Activated T-helper 1 cell treated with anti-CD3 and anti-CD28 coated beads, Interleukin-12 subunit alpha, Interleukin-12 subunit beta, Interleukin-2, Interleukin-4 antibody, amounts not matched to agents 30 ng/mL and 10 ng/mL and 1 ng/mL, durations not matched to agents 14 hours and 24 hours and 36 hours (primary cell): ENCODE data around the gene SSUH2. TPM values are rescaled to one million over a fixed set of nuclear protein-coding genes. Genes with fewer than 3 reads are reported as not detected.

Source experiments
- DNase-seq: peaks from one replicate; pipeline ENCODE4 v3.0.0; 2021; ENCODE audit warnings: low spot score
- H3K27ac Mint-ChIP-seq: one replicate; pipeline ENCODE4 v1.8.0; 2021; ENCODE audit warnings: mild to moderate bottlenecking, mixed read lengths
- H3K27me3 Mint-ChIP-seq: one replicate; pipeline ENCODE4 v1.8.0; 2022; ENCODE audit warnings: mild to moderate bottlenecking, moderate library complexity, mixed read lengths; ENCODE audit not compliant: insufficient read depth
- H3K36me3 Mint-ChIP-seq: one replicate; pipeline ENCODE4 v1.8.0; 2021; ENCODE audit warnings: low read depth, mixed read lengths
- H3K4me1 Mint-ChIP-seq: one replicate; pipeline ENCODE4 v1.8.0; 2021; ENCODE audit warnings: low read depth, mixed read lengths
- H3K4me3 Mint-ChIP-seq: one replicate; pipeline ENCODE4 v1.8.0; 2021; ENCODE audit warnings: mild to moderate bottlenecking, moderate library complexity, mixed read lengths
- H3K9me3 Mint-ChIP-seq: one replicate; pipeline ENCODE4 v1.8.0; 2021; ENCODE audit warnings: mixed read lengths
- intact Hi-C: fragments of 100-400 bp; cut with micrococcal nuclease; formaldehyde crosslinking; loops from one replicate; pipeline ENCODE4 v1.15.1; 2024
- total RNA-seq: library from RNA; stranded (reverse); gene quantifications from 2 replicates; pipeline ENCODE4 v1.2.3, GENCODE V29; 2022

The SSUH2 gene
- total RNA-seq, 1 donor from 2014 or later = not detected

DNA sequence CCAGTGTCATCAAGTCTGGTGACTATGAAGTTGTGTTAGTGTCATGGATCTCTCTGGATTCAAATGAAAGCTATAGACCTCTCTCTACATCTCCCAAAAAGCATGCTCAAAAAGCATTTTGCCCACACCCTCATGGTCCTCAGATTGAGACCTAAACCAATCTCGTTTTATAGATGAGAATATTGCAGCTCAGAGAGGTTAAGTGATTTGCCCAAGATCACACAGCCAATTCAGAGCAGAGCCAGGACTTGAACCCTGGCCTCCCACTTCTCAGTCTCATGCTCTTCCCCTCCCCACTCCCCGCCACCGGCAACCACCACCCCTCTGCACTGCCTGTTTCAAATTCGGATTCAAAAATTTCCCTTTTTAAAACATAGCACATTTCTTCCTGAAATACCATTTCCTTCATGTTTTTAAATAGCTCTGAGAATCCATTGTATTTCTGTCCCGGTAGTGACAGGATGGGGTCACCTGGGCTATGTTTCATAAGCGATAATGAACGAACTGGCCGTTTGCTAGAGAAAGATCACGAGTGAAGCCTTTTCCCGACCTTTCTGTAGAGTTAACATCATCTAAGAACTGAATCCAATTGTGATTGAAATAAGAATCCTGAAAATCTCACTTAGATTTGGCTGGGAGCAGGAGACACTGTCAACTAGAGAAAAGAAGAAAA is 769 bp downstream of the SSUH2 start:
- no peaks in the 10 kb centered on the region for H3K36me3 Mint-ChIP-seq
- H3K27ac Mint-ChIP-seq = no peak overlapping the region
- no peaks in the 10 kb centered on the region for H3K9me3 Mint-ChIP-seq
- H3K27me3 Mint-ChIP-seq = no peaks in the 10 kb centered on the region
- no peak for DNase-seq
- no peak overlapping the region for H3K4me3 Mint-ChIP-seq
- intact Hi-C loops = no loop called here
- H3K4me1 Mint-ChIP-seq = no peaks in the 10 kb centered on the region

DNA sequence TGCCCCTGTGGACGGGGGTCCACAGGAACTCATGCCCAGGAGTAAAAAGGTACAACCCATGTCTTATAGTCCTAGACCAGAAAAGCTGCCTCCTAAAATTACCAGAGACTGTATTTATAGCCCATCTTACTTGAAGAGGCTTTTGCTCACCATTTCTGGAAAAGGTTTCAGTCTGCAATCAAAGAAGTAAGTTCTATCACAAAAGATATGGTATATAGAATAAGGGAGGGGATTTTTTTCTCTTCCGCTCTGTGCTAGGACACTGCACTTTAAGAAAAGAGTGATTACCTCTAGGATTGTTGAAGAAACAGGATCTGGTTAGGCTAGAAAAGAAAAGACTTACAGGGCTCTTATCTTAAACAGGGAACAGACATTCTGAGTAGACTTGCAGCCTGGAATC is 2.6 kb downstream of the SSUH2 start:
- Mint-ChIP-seq H3K4me1 (no peaks in the 10 kb centered on the region), H3K4me3 (no peak overlapping the region), H3K36me3 (no peaks in the 10 kb centered on the region), H3K27me3 (no peaks in the 10 kb centered on the region), H3K27ac (no peak overlapping the region), H3K9me3 (no peaks in the 10 kb centered on the region)
- intact Hi-C loops = no loop called here
- no peak for DNase-seq

DNA sequence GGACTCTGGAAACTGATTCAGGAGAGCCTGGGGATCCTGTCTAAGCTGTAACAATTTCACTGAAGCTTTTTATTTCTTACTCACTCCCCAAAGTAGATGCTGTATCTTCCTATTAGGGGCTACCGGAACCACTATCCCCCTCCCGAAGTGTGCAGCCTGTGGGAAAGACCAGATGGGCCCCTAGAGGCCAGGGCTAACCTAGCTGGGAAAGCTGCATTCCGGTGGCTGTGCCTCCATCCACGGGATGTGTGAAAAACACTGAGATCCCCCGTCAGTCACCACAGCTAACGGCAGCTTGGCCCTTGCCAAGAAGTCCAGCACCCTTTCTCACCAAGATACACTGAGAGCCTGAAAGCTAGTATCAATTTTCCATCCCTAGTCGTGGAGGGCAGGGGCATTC is 3.1 kb downstream of the SSUH2 start:
- intact Hi-C loops = no loop called here
- Mint-ChIP-seq H3K27me3 (no peaks in the 10 kb centered on the region), H3K4me3 (no peak overlapping the region), H3K36me3 (no peaks in the 10 kb centered on the region), H3K4me1 (no peaks in the 10 kb centered on the region), H3K27ac (no peak overlapping the region), H3K9me3 (no peaks in the 10 kb centered on the region)
- DNase-seq = no peak

DNA sequence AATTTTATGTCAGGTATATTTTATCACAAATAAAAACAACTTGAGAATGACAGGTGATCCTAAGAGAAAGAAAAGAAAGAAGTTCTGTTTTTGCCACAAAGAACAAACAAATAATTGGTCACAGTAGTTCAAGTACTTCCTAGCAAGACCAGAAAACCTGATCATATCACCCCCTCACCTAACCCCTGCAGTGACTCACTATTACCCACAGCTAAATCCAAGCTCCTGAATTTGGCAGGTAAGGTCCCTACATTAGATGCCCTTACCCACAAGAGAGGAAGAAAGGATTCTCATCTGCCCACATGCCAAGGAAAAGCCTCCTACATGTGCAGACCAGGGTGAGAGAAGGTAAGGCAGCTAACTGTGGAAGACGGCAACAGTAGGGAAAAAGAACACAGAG is 4.4 kb downstream of the SSUH2 start:
- H3K4me3 Mint-ChIP-seq = no peak overlapping the region
- H3K9me3 Mint-ChIP-seq = no peaks in the 10 kb centered on the region

DNA sequence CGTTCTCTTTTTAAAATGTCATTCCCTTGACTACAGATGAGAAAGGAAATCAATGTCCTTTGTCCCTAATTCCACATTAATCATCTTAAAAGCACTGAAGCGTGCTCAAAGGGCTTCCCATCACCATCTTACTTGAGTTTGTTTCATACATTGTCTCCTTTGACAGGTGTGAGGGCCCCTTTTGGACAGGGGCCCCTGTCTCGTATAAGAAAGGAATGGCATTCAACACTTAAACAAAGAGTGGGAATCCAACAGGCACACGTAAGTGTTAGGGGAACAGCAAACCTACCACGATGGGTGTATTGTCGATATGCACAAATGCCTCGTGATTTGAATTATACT is 5.0 kb downstream of the SSUH2 start:
- Mint-ChIP-seq H3K4me3 (no peak overlapping the region), H3K27ac (no peak overlapping the region), H3K9me3 (no peaks in the 10 kb centered on the region), H3K27me3 (no peaks in the 10 kb centered on the region), H3K36me3 (no peaks in the 10 kb centered on the region), H3K4me1 (no peaks in the 10 kb centered on the region)
- intact Hi-C loops = no loop called here
- DNase-seq = no peak

More for the DNA sequence above, 4.4 kb downstream of the SSUH2 start:
- Mint-ChIP-seq H3K27me3 (no peaks in the 10 kb centered on the region), H3K36me3 (no peaks in the 10 kb centered on the region), H3K27ac (no peak overlapping the region), H3K4me1 (no peaks in the 10 kb centered on the region)
- intact Hi-C loops = no loop called here
- no peak for DNase-seq

DNA sequence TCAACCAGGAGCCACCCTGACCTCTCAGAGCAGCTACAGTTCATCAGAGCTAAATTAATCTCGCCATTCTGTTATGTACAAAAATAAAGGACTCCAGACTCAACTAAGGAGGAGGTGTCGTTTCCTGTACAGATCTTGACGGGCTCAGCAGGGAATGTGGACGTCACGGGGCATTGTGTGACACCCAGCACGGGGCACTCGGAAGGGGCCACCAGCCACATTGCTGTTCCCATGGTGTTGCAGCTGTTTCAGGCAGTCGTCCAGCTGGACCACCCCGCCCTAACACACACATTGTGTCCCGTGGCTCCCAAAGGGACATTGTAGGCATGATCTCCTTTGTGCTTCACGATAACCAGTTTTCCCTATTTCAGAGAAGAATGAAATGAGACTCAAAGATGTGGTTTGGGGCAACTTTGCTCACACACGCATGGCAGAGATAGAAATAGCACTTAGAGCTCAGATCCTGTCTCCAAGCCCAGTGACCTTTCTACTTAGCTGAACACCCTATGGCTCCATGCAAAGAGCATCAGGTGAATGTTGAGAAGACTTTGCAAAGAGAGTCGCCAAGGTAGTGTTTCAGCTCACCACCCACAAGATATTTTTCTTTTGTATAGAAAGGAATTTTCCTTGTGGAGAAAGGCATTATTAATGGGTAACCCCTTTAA is 5.5 kb downstream of the SSUH2 start:
- H3K4me3 Mint-ChIP-seq = no peak overlapping the region
- no peaks in the 10 kb centered on the region for H3K9me3 Mint-ChIP-seq
- no peaks in the 10 kb centered on the region for H3K4me1 Mint-ChIP-seq
- intact Hi-C loops = no loop called here
- no peaks in the 10 kb centered on the region for H3K36me3 Mint-ChIP-seq
- no peak for DNase-seq
- no peak overlapping the region for H3K27ac Mint-ChIP-seq
- H3K27me3 Mint-ChIP-seq = no peaks in the 10 kb centered on the region

DNA sequence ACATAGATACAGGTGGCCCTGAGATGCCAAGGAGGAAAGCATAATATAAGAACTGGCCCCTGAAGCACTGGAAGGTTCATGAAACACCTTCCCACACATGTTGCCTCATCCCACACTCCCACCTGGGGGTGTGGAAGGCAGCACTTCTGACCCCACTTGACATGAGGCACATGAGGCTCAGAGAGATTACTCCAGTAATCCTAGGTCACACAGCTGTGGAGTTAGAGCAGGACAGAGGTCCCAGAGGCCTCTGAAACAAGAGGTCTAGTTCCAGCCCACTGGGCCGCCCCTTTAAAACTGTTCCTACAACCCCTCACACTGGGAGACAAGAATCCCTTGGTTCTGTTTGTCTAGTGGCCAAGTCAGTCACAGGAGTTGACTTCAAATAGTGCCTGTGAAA is 7.2 kb downstream of the SSUH2 start:
- intact Hi-C loops = no loop called here
- H3K27me3 Mint-ChIP-seq = peaks cover 2% of the 10 kb centered on the region
- DNase-seq = no peak
- no peaks in the 10 kb centered on the region for H3K9me3 Mint-ChIP-seq
- H3K36me3 Mint-ChIP-seq = no peaks in the 10 kb centered on the region
- no peak overlapping the region for H3K4me3 Mint-ChIP-seq
- no peaks in the 10 kb centered on the region for H3K4me1 Mint-ChIP-seq
- no peak overlapping the region for H3K27ac Mint-ChIP-seq

DNA sequence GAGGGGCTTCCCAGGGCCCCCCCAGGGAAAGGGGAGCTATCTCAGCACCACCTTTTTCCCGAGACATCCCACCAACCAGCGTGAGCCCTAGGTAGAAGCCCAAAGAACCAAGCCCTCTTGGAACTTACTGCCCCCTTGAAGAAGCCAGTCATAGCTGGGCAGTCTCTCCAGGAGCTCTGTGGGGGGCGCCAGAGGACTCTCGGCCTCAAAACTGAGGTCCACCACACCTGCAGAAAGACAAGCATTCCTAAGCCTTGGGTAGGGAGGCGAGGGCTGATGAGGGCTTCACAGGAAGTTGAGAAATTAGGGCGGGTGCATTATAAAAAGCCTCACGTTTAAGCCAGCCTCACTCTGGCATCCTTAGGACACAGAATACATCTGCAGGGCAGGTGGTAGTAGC is 9.0 kb downstream of the SSUH2 start:
- DNase-seq = no peak
- Mint-ChIP-seq H3K36me3 (no peaks in the 10 kb centered on the region), H3K27me3 (peaks cover 2% of the 10 kb centered on the region), H3K9me3 (no peaks in the 10 kb centered on the region), H3K4me3 (no peak overlapping the region), H3K27ac (no peak overlapping the region), H3K4me1 (no peaks in the 10 kb centered on the region)
- intact Hi-C loops = no loop called here

DNA sequence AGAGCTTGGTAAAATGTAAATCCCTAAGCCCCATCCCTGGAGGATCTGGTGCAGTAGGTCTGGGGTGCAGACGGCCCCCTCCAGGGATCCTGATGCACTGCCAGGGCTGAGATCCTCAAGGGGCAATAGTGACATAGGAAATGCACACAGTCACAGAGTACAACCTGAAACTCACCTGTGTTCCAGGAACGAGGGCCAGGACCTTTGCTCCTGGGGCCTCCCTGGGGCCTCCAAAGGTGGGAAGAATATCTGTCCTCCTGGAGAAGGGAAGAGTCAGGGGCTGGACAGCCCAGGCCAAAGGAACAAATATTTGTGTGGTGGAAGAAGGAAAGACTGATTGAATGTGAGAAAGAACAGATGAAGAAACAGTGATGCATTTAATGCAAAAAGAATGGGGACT is 9.5 kb downstream of the SSUH2 start:
- intact Hi-C loops = no loop called here
- Mint-ChIP-seq H3K27ac (no peak overlapping the region), H3K4me1 (no peaks in the 10 kb centered on the region), H3K4me3 (no peak overlapping the region), H3K36me3 (no peaks in the 10 kb centered on the region), H3K9me3 (no peaks in the 10 kb centered on the region), H3K27me3 (peaks cover 2% of the 10 kb centered on the region)
- no peak for DNase-seq

DNA sequence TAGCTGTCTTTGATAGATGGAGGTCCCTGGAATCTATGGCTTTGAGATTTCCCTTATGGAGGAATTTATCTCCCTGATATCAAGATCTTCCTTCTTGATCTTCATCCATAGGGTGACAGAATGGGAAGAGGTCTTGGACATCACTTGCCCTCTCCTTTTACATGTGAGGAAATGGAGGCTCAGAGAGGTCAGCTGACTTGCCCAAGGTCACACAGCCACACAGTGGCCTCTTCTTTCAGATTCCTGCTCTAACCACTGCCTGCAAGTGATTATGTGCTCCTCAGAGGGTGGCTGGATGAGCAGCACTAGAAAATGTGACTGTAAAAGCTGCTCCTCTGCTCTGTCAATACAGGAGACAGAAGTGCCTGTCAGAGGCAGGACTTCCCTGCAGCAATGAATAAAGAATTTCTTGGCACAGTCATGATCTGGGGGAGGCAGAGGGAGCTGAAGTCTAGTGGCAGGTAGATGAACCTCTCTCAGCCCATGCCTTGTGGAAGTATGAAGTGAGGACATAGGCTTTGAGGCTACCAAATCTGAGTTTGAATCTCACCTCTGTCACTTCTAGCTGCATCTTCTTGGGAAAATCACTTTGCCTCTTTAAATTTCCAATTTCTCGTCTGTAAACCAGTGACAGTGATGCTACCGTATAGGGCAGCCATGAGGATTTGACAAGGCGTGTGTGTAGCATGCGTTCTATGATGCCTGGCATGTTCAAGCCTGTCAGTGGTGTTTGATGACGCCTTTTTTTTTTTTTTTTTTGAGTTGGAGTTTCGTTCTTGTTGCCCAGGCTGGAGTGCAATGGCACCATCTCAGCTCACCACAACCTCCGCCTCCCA is 12.0 kb downstream of the SSUH2 start:
- Mint-ChIP-seq H3K27ac (no peak overlapping the region), H3K4me1 (peaks cover 10% of the 10 kb centered on the region), H3K9me3 (no peaks in the 10 kb centered on the region), H3K4me3 (no peak overlapping the region), H3K27me3 (peaks cover 2% of the 10 kb centered on the region), H3K36me3 (no peaks in the 10 kb centered on the region)
- intact Hi-C loops = no loop called here
- no peak for DNase-seq

DNA sequence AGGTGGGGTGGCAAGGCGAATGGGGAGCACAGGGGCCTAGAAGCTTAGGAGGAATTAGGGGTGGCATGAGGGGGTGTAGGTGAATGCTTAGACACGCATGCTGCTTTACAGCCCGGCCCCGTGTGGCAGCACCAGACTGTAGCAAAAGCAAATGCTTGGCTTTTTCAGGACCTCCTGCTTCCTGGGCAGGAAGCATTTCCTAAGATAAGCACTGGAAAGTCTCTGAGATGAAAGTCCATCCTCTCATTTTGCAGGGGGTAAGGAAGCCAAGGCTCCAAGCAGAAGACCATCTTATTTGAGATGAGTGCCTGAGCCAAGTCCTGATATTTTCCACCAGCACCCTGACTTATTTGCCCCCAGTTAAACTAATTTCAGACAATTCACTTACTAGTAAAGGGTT is 12.9 kb downstream of the SSUH2 start:
- H3K27me3 Mint-ChIP-seq = peaks cover 2% of the 10 kb centered on the region

DNA sequence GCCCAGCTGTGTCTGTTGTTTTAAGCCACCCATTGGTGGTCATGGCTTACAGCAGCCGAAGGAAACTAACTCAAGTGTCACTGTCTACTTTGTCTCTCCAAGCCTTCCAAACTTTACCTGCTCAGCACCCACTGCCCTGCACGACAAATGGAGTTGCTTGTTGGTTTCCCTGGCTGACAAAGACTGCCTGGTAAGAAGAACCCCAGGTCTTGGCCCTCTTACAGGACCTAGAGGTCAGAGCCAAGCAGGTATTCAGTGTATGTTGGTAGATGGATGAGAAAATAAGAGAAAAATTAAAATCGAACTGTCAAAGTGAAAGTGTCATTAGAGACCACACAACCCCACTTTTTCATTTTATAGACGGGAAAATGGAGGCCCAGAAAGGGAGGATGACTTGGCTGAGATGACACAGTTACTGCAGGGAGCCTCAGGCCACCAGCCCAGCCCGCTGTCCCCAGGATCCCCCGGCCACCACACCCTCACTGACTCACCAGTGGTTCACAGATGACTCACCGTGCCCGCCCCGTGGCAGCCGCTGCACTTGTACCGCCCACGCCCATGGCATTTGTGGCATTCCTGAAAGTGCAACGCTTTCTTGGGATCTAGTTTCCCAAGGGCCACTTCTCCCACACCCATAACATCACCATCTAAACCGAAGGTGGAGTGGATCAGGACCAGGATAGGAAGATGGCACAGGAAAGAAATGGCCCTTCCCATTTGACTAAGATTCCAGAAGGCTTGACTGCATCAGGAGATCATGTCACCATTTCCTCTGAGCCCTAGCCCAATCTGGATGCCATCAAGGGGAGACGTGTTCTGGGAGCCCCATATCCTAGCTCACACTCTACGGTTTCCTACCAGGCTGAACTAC is 15.2 kb downstream of the SSUH2 start:
- Mint-ChIP-seq H3K4me3 (no peak overlapping the region), H3K27me3 (peaks cover 2% of the 10 kb centered on the region), H3K9me3 (no peaks in the 10 kb centered on the region), H3K36me3 (no peaks in the 10 kb centered on the region), H3K27ac (peak overlapping the region; percentile 23), H3K4me1 (peaks cover 10% of the 10 kb centered on the region)
- intact Hi-C loops = no loop called here
- DNase-seq = peak; percentile 34

More for the DNA sequence above, 12.9 kb downstream of the SSUH2 start:
- H3K27ac Mint-ChIP-seq = no peak overlapping the region
- peaks cover 10% of the 10 kb centered on the region for H3K4me1 Mint-ChIP-seq
- H3K4me3 Mint-ChIP-seq = no peak overlapping the region
- intact Hi-C loops = no loop called here
- DNase-seq = no peak
- H3K9me3 Mint-ChIP-seq = no peaks in the 10 kb centered on the region
- H3K36me3 Mint-ChIP-seq = no peaks in the 10 kb centered on the region
